GM12891 (cell line): ENCODE measurements around the gene SYT17.

Experiments
- DNase-seq: peaks from one replicate; pipeline ENCODE4 v3.0.0; 2011; ENCODE audit warnings: low spot score; ENCODE audit not compliant: insufficient read length
- FAIRE-seq: peaks from 2 replicates; lab custom pipeline; 2011; peaks lifted over from hg19 to GRCh38; lab: Jason Lieb, UNC
- PAX5 ChIP-seq: IDR thresholded peaks from 2 replicates; pipeline ENCODE4 v1.6.1; 2011; ENCODE audit warnings: low read length, moderate library complexity, mild to moderate bottlenecking; ENCODE audit not compliant: insufficient read depth, severe bottlenecking
- POLR2A ChIP-seq: IDR thresholded peaks from 2 replicates; pipeline ENCODE4 v1.6.1; 2011; ENCODE audit warnings: low read depth, low read length, control low read depth
- POLR2AphosphoS5 ChIP-seq: IDR thresholded peaks from 2 replicates; pipeline ENCODE4 v1.6.1; 2011; ENCODE audit warnings: low read depth, low read length, control low read depth
- POU2F2 ChIP-seq: IDR thresholded peaks from 2 replicates; pipeline ENCODE4 v1.6.1; 2011; ENCODE audit warnings: low read depth, mild to moderate bottlenecking, control low read depth, low read length, moderate library complexity
- SPI1 ChIP-seq: IDR thresholded peaks from 2 replicates; pipeline ENCODE4 v1.6.1; 2011; ENCODE audit warnings: low read depth, low read length, control low read depth
- TAF1 ChIP-seq: IDR thresholded peaks from 2 replicates; pipeline ENCODE4 v1.6.1; 2011; ENCODE audit warnings: low read depth, low read length, control low read depth

The SYT17 gene

DNA sequence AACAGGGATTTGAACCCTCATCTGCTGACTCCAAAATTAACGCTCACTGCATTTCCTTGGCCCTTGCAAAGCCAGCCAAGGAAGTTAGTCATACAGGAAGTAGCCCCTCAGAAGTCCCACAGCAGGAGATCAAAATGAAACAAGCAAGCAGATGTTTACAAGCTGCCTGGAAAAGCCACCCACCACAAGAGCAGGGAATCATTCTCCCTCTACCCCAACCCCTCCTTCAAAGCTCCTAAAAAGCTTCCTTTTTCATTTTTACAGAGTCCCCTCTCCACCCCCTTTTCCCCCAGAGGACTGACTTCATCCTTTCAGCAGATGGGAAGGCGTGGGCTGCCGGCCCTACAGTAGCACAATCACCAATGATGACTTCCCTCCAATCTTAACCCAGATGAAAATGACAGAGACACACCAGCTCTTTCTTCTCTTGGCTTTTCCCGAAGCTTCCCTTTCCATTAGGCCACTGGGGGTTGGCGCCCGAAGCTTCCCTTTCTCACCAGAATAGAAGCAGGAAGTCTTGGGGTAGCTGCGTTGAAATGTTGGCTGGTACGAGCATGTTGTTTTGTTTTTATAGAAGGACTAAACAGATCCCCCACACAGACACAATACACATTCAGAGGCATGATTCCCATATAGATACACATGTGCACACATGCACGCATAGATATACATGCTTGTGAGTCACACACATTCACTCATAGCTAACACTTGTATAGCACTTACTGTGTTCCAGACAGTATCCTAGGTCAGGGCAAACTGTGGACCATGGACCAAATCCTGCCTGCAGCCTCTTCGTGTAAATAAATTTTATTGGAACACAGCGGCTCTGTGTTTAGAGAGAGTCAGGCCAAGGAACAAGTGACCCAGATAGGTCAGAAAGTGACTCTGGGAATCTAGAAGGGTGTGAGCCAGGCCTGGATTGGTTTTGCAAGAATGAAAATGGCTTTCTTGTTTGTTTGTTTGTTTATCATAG lies 36.9 kb upstream of the SYT17 start:
- TF ChIP-seq SPI1 (peak; percentile 29; the same call in 1 of the 2 replicates), PAX5 (no peak)
- FAIRE-seq (peak; percentile 28), DNase-seq (no peak)

DNA sequence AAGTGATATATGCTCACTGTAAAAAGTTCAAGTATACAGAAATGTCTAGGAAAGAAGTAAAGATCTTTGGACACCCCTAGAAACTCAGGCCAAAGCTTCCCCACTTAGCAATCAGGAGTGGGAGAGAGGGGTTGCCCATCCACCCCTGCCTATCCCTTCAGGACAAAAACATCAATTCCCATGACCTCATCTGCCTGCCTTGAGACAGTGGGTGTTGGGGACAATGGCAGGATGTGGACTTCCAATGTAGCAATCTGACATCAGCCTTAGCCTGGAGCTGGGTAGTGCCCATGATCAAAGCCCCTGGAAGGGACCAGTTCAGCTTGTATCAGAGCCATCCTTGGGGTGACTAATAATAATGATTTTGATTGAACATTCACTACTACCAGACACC lies 36.2 kb upstream of the SYT17 start:
- no peak for DNase-seq
- no peak for TF ChIP-seq PAX5
- TF ChIP-seq POU2F2 = no peak
- TF ChIP-seq SPI1 = no peak
- no peak for TF ChIP-seq POLR2A
- TF ChIP-seq POLR2AphosphoS5 = no peak
- no peak for TF ChIP-seq TAF1
- FAIRE-seq = no peak

GRCh38 chr16:19132255-19132654 lies 35.8 kb upstream of the SYT17 start:
- FAIRE-seq (no peak), DNase-seq (no peak)
- TF ChIP-seq TAF1 = no peak
- no peak for TF ChIP-seq POLR2AphosphoS5
- TF ChIP-seq SPI1 = no peak
- TF ChIP-seq PAX5 = no peak
- no peak for TF ChIP-seq POU2F2
- no peak for TF ChIP-seq POLR2A

- FAIRE-seq = no peak
- TF ChIP-seq SPI1 (0 out of 2 replicates have a peak, but pooled peaks have one; percentile 27), POLR2A (no peak)
- no peak for DNase-seq
Observed at GRCh38 chr16:19132898-19133297, 35.1 kb upstream of the SYT17 start.

DNA sequence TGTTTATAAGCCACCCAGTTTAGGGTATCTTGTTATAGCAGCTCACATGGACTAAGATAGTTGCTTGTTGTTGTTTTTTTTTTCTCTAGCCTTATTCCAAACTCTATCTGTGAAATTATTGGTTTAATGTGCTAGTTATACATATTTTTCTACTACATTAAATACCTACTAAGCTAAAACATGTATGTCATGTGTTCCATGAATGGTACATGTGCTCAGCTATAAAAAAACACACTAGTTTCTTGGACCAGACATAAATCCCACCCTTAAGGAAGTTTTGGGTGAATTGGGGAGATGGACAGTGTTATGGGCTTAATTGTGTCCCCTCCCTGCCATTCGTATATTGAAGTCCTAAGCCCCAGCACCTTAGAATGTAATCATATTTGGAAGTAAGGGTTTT lies 34.4 kb upstream of the SYT17 start:
- TF ChIP-seq SPI1 = no peak
- FAIRE-seq = no peak

DNA sequence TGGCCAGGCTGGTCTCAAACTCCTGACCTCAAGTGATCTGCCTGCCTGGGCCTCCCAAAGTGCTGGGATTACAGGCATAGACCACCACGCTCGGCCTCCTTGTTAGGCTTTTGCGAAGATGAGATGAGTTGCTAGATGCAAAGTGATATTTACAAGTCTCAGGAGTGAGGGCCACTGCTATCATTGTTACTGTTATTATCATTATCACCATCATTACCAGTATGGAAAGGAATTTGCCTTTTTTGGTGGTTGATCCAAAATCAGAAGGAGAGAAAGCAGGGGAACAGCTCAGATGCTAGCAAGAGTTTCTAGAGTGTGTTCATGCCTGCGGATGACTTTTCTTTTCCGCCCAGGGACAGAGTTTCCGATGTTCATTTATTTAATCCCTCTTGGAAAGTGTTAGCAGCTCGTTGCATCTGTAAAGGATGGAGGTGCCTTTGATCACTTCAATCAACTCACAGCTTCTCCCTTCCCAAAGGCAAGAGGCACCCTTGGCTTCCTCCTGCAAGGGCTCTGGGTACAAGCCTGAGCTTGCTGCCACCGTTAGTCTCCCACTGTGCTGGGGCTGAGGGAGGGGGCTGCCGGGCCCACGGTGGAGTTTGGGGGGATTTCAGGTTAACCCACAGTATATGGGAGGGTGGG lies 32.7 kb upstream of the SYT17 start:
- DNase-seq (no peak), FAIRE-seq (no peak)
- TF ChIP-seq SPI1 (no peak), TAF1 (no peak), POLR2AphosphoS5 (no peak), POU2F2 (no peak), PAX5 (no peak), POLR2A (no peak)

More for the DNA sequence above, 34.4 kb upstream of the SYT17 start:
- DNase-seq = no peak

- DNase-seq = no peak
- FAIRE-seq = no peak
- no peak for TF ChIP-seq TAF1
- TF ChIP-seq POU2F2 = no peak
- no peak for TF ChIP-seq PAX5
- TF ChIP-seq SPI1 = no peak
- TF ChIP-seq POLR2AphosphoS5 = no peak
- TF ChIP-seq POLR2A = no peak
Observed at GRCh38 chr16:19135896-19136438, 32.1 kb upstream of the SYT17 start.

DNA sequence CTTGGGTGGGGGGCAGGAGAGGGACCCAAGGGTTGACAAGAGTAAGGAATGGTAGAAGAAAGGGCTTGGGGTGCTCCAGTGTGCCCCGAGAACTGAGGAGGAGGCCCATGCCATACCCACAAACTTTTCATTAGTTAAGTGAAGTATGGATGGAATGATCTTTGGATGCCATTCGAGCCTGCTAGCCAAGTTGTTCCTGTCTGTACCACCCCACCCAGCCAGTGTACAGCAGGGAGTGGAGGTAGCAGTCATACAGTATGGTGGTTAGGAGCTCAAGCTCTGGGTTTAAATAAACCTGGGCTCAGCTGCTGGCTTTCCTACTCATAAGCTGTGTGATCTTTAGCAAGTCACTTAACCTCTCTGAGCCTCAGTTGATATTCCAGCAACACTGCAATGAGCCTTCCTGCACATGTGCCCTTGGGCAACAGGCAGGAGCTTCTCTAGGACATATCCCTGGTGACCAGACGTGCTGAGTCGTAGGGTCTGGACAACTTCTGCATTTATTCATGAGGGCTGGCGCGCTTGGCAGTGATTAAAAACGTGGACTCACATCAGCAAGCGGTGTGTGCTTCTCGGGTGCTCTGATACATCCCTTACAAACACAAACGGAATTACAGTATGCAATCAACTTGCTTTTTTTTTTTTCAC lies 31.4 kb upstream of the SYT17 start:
- no peak for DNase-seq
- FAIRE-seq = no peak
- TF ChIP-seq POU2F2 (no peak), POLR2A (no peak), PAX5 (no peak), TAF1 (no peak), SPI1 (no peak), POLR2AphosphoS5 (no peak)

- FAIRE-seq = no peak
- no peak for DNase-seq
- TF ChIP-seq POU2F2 = no peak
- no peak for TF ChIP-seq PAX5
- TF ChIP-seq POLR2A = no peak
- no peak for TF ChIP-seq SPI1
- TF ChIP-seq TAF1 = no peak
- TF ChIP-seq POLR2AphosphoS5 = no peak
Observed at GRCh38 chr16:19137201-19138128, 30.6 kb upstream of the SYT17 start.
